Neural cell (in vitro differentiated cells): ENCODE results near the gene KCNT1. TPM values are rescaled to one million over a fixed set of nuclear protein-coding genes. Genes with fewer than 3 reads are reported as not detected.

Source experiments
- H2AFZ ChIP-seq: fragments of 200-600, 300-800 bp; sonication (generic), shearing (Covaris generic); 2 replicates; pipeline ENCODE4 v1.6.0; 2014; ENCODE audit warnings: low read depth, mild to moderate bottlenecking, antibody characterized with exemption, low read length, moderate library complexity
- H3F3A ChIP-seq: fragments of 200-600 bp; shearing (Covaris generic); 2 replicates; pipeline ENCODE4 v1.6.1; 2016; ENCODE audit warnings: mild to moderate bottlenecking, moderate library complexity, mixed read lengths, antibody characterized with exemption, low read length; ENCODE audit not compliant: insufficient read depth, poor library complexity, severe bottlenecking
- H3K27ac ChIP-seq: fragments of 200-600, 300-800 bp; sonication (generic), shearing (Covaris generic); 2 replicates; pipeline ENCODE4 v1.5.1; 2014; ENCODE audit warnings: mild to moderate bottlenecking, low read length, moderate library complexity
- H3K27me3 ChIP-seq: fragments of 300-800, 200-600 bp; sonication (generic), shearing (Covaris generic); 2 replicates; pipeline ENCODE4 v1.6.0; 2014; ENCODE audit warnings: mild to moderate bottlenecking, low read depth, low read length, moderate library complexity; ENCODE audit not compliant: insufficient read depth
- H3K36me3 ChIP-seq: fragments of 300-800, 200-600 bp; sonication (generic), shearing (Covaris generic); 2 replicates; pipeline ENCODE4 v1.5.1; 2014; ENCODE audit warnings: mild to moderate bottlenecking, antibody characterized with exemption, low read length, moderate library complexity; ENCODE audit not compliant: insufficient read depth
- H3K4me2 ChIP-seq: fragments of 300-800, 200-600 bp; sonication (generic), shearing (Covaris generic); 2 replicates; pipeline ENCODE4 v1.6.0; 2014; ENCODE audit warnings: mild to moderate bottlenecking, low read length
- H3K4me3 ChIP-seq: fragments of 300-800, 200-600 bp; sonication (generic), shearing (Covaris generic); 2 replicates; pipeline ENCODE4 v1.5.1; 2014; ENCODE audit warnings: mild to moderate bottlenecking, low read length, moderate library complexity
- H3K79me2 ChIP-seq: fragments of 200-600 bp; shearing (Covaris generic); replicated peaks from 2 replicates; pipeline ENCODE4 v1.6.0; 2014; ENCODE audit warnings: mild to moderate bottlenecking, low read length, moderate library complexity; ENCODE audit not compliant: insufficient read depth
- H3K9ac ChIP-seq: fragments of 300-800, 200-600 bp; sonication (generic), shearing (Covaris generic); 2 replicates; pipeline ENCODE4 v1.6.1; 2016; ENCODE audit warnings: mild to moderate bottlenecking, low read length, mixed read lengths
- H3K9me2 ChIP-seq: fragments of 200-600 bp; shearing (Covaris generic); 2 replicates; pipeline ENCODE4 v1.6.1; 2016; ENCODE audit warnings: mild to moderate bottlenecking, low read length, mixed read lengths; ENCODE audit not compliant: insufficient read depth
- H3K9me3 ChIP-seq: fragments of 200-600, 300-800 bp; sonication (generic), shearing (Covaris generic); 2 replicates; pipeline ENCODE4 v1.6.1; 2016; ENCODE audit warnings: mild to moderate bottlenecking, mixed run types, low read length, moderate library complexity, mixed read lengths
- H4K20me1 ChIP-seq: fragments of 200-600 bp; shearing (Covaris generic); 2 replicates; pipeline ENCODE4 v1.6.1; 2016; ENCODE audit warnings: mild to moderate bottlenecking, mixed run types; ENCODE audit not compliant: insufficient read depth
- CTCF ChIP-seq: fragments of 450-650 bp; IDR thresholded peaks from 2 replicates; pipeline ENCODE4 v1.5.1; 2014; ENCODE audit warnings: antibody characterized with exemption, mild to moderate bottlenecking, moderate library complexity; ENCODE audit not compliant: poor library complexity, severe bottlenecking
- EP300 ChIP-seq: fragments of 450-650 bp; conservative IDR thresholded peaks from 2 replicates; pipeline ENCODE4 v1.6.1; 2014; ENCODE audit warnings: antibody characterized with exemption, mild to moderate bottlenecking, moderate library complexity; ENCODE audit not compliant: poor library complexity, severe bottlenecking
- EZH2 ChIP-seq: fragments of 200-600, 300-800 bp; shearing (Covaris generic), sonication (generic); IDR thresholded peaks from 2 replicates; pipeline ENCODE4 v1.6.1; 2014; ENCODE audit warnings: antibody characterized with exemption, low read length, borderline replicate concordance, mild to moderate bottlenecking; ENCODE audit not compliant: insufficient read depth, poor library complexity, severe bottlenecking
- MXI1 ChIP-seq: fragments of 450-650 bp; conservative IDR thresholded peaks from 2 replicates; pipeline ENCODE4 v1.6.1; 2014; ENCODE audit warnings: antibody characterized with exemption, mild to moderate bottlenecking; ENCODE audit not compliant: poor library complexity, severe bottlenecking
- POLR2AphosphoS5 ChIP-seq: IDR thresholded peaks from 2 replicates; pipeline ENCODE4 v1.6.1; 2012
- RAD21 ChIP-seq: fragments of 450-650 bp; conservative IDR thresholded peaks from 2 replicates; pipeline ENCODE4 v1.6.1; 2014; ENCODE audit warnings: antibody characterized with exemption, mild to moderate bottlenecking, moderate library complexity
- REST ChIP-seq: IDR thresholded peaks from 2 replicates; pipeline ENCODE4 v1.6.1; 2012; ENCODE audit warnings: borderline replicate concordance
- SMC3 ChIP-seq: fragments of 450-650 bp; conservative IDR thresholded peaks from 2 replicates; pipeline ENCODE4 v1.6.1; 2014; ENCODE audit warnings: antibody characterized with exemption, mild to moderate bottlenecking, moderate library complexity; ENCODE audit not compliant: poor library complexity
- TAF1 ChIP-seq: IDR thresholded peaks from 2 replicates; pipeline ENCODE4 v1.6.1; 2012; ENCODE audit warnings: low read depth
- polyA plus RNA-seq: library from polyadenylated mRNA; depleted of rRNA; stranded (reverse); fragments of >200 nt; gene quantifications from 2 replicates; pipeline ENCODE4 v1.2.3, GENCODE V29; 2014

Gene KCNT1
- polyA plus RNA-seq, 1 donor from 2014 or later = 0.67 TPM

- Histone ChIP-seq H3K27me3 (no peaks in the 10 kb centered on the region), H3K4me2 (no peak overlapping the region), H3F3A (no peaks in the 10 kb centered on the region), H3K27ac (no peak overlapping the region), H4K20me1 (no peaks in the 10 kb centered on the region), H3K79me2 (no peaks in the 10 kb centered on the region), H3K9ac (no peak overlapping the region), H3K9me2 (no peaks in the 10 kb centered on the region), H3K9me3 (no peaks in the 10 kb centered on the region), H2AFZ (no peak overlapping the region), H3K36me3 (no peaks in the 10 kb centered on the region), H3K4me3 (no peak overlapping the region)
- TF ChIP-seq REST (no peak), MXI1 (no peak)
Measured at GRCh38 chr9:135681161-135681560, 20.8 kb upstream of the KCNT1 start.

GRCh38 chr9:135683401-135684034 is 18.5 kb upstream of the KCNT1 start:
- no peaks in the 10 kb centered on the region for H3K27me3 ChIP-seq
- TF ChIP-seq EP300 (no peak), RAD21 (no peak), TAF1 (no peak), MXI1 (no peak), REST (no peak), SMC3 (no peak), POLR2AphosphoS5 (no peak), CTCF (no peak), EZH2 (no peak)
- H3K9me3 ChIP-seq = no peaks in the 10 kb centered on the region
- no peaks in the 10 kb centered on the region for H4K20me1 ChIP-seq
- H3K79me2 ChIP-seq = no peaks in the 10 kb centered on the region
- no peak overlapping the region for H3K9ac ChIP-seq
- H3K4me2 ChIP-seq = no peak overlapping the region
- no peak overlapping the region for H3K27ac ChIP-seq
- no peaks in the 10 kb centered on the region for H3K36me3 ChIP-seq
- H3K9me2 ChIP-seq = no peaks in the 10 kb centered on the region
- H3F3A ChIP-seq = no peaks in the 10 kb centered on the region
- no peak overlapping the region for H2AFZ ChIP-seq
- no peak overlapping the region for H3K4me3 ChIP-seq
